Activated effector memory CD4-positive, alpha-beta T cell treated with anti-CD3 and anti-CD28 coated beads, Interleukin-2, amount 50 U/mL, for 16 hours (primary cell): Measurements from ENCODE around the gene KRTAP4-11.
"Not testable (repeated sequence)": the region's sequence is repeated elsewhere in the genome, so short reads cannot be mapped to it uniquely, and the experiment has no call there.

ENCODE experiments used
- DNase-seq: peaks from one replicate; pipeline ENCODE4 v3.0.0-alpha.2; 2020

KRTAP4-11 gene

DNA sequence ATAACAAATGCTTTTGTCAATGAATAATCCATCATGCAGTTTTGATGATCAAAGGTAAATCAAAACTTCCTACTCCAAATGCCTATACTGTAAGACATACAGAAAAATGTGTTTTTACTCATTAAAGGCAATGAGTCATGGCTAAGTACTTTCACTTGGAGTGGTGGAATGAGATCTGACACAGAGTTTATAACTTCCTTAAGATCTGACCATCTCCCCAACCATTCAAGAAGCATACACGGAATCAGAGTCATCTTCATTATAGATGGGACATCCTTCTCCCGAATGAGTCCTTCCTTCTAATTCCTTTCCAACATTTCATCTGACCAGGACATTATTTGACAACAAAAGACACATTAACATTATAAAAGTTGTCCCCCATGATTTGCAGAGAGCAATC, 34.7 kb downstream of the KRTAP4-11 start:
- not testable (repeated sequence) for DNase-seq

DNA sequence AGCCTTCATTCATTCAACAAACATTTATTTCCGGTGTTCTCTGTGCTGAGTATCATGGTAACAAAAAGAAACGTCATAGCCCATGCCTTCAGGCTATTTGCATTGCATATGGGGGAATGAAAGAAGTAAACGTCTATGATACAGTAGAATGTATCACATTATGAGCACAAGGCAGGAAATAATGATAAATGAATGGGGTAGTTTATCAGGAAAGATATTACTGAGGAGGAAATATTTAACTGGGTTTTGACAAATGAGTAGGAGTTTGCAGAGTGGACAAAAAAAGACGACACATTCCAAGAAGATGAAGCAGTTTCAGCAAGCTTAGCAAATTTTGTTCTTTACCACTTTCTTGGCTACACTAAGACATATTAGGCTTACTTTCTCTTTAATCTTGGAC, 35.5 kb downstream of the KRTAP4-11 start:
- DNase-seq, result no peak

DNA sequence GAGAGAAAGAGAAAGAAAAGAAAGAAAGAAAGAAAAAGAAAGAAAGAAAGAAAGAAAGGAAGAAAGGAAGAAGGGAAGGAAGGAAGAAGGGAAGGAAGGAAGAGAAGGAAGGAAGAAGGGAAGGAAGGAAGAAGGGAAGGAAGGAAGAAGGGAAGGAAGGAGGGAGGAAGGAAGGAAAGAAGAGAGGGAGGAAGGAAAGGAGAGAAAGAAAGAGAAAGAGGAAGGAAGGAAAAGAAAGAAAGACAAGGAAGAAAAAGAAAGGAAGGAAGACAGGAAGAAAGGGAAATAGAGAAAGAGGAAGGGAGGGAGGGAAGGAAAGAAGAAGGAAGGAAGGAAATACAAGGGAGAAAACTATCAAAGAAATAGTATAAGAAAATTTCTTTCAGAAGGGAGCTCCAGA, 41.4 kb downstream of the KRTAP4-11 start:
- DNase-seq, result no peak

DNA sequence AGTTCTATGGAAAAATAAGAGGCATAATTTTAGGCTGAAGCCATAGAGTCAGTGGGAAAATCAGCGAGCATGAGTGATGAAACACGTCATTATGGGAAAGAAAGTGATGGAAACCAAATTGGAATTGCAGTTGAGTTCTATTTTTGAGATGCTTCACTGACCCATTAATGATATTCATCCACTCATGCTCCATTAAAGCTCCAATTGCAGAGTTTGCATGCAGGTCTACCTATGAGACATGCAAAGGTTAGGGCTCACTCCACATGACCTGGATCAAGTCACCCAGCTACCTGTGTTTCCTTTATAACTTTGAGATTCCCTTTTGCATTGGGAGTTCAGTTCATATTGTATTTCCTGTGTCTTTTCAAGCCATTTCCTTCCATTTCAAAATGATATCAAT, 44.5 kb downstream of the KRTAP4-11 start:
- no peak for DNase-seq

DNA sequence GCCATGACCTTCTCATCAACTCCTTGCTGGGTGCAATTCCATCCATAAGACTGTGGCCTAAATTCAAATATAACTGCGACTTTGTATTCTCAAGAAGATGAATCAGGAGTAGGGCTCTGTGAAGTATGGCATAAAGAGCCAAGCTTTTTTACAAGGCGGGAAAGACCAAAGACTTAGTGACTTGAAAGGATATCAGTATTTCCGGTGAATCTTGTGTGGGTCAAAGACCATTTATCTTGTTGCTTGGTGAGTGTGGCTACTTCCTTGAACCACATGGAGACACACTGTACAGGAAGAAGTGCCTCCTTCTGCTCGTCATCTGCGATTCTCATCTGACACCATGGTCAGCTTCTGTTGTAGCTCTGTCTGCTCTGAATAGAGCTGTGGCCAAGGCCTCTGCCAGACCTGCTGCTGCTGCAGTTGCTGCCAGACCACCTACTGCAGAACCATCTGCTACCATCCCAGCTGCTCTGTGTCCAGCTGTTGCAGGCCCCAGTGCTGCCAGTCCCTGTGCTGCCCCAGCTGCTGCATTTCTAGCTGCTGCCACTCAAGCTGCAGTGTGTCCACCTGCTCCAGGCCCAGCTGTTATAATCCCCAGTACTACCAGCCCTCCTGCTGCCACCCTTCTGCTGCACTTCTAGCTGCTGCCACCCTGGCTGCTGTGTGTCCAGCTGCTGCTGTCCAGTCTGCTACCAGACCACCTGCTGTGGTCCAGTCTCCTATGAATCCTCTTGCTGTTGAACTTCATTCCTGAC, 46.4 kb downstream of the KRTAP4-11 start:
- no peak for DNase-seq

DNA sequence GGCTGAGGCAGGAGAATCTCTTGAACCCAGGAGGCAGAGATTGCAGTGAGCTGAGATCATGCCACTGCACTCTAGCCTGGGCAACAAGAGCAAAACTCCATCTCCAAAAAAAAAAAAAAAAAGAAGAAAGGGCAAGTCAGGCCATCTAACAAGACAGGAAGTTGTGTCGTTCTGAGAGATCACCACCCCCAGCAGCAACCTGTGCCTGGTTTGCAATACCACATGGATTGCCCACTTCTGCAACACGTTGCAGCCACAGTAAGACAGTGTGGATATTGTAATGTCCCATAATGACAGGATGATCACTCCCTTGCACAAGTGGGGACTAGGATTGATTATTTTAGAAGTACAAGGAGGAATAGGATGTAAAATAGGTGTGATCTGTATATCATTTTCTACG, 49.1 kb downstream of the KRTAP4-11 start:
- no peak for DNase-seq

DNA sequence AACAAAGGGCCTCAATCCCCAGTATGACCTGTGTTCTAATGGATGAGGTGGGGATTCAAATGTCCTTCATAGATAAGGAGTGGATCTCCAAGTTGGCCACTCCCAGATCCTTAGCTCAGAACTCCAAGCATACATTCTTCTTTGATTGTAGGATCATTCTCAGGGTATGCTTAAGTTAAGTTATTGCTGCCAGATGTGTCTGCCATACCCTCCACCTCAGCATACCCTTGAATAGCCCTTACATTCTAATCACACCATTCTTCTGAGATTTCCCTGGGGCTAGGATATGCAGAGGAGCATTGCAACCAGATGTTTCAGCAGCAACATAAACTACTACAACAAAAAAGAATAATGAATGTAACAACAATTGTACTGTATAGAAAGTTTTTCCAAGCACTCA, 50.9 kb downstream of the KRTAP4-11 start:
- no peak for DNase-seq
